Activated CD8-positive, alpha-beta memory T cell treated with anti-CD3 and anti-CD28 coated beads for 1 hour (primary cell): ENCODE data around the gene BABAM2.

Experiments used
- DNase-seq, 2 donors: peaks; one replicate each; pipeline ENCODE4 v3.0.0-alpha.2; 2020; ENCODE audit warnings: low read depth in 1 of 2; ENCODE audit errors: extremely low read depth in 1 of 2

Gene BABAM2

DNA sequence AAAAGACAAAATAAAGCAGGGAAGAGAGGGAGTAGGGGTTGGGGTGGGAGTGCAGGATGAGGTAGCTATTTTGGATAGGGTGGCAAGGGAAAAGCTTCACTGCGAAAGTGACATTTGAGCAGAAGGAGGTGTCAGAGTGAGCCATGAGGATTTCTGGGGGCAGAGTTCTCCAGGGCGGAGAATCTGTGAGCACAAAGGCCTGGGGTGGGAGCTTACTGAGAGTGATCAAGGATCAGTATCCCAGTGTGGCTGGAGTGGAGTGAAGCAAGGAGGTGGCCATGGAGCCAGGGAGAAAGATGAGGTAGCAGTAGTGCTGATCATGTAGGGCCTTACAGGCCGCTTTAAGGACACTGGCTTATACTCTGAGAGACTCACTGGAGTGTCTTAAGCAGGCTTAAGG is 291.3 kb downstream of the BABAM2 start:
- no peak for DNase-seq

DNA sequence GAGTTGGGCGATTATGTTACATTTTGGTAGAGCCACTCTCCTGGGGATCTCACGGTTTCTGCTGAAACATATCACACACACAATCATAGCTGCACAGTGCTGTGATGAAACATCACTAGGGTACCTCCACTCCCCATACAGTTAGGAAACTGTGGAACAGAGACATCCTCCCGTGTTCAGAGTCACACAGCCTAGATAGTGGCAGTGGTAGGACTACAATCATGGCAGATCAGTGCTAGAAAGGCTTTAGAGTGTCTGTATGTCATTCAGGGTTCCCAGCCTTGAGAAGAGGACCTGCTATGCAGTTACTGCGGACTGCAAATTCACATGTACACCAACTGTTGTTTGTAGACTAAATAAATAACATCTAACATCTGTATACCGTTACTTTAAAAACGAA is 291.8 kb downstream of the BABAM2 start:
- no peak for DNase-seq

DNA sequence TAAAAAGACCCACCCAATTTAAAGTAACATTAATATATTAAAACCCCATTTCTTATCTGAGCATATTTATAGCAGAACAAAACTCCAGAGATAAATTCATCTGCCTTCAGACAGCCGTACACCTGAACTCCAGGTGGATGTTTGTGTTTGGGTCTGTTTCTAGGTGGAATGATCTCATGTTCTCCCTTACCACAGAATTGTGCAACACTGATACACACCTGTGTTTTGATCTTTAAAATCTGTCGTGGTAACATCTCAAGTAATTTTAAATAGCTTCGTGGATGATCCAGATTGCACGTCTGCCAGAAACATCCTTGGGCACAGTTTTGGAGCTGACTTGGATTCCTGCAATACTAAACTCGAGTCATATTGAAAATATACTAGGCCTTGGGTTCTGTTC is 294.6 kb downstream of the BABAM2 start:
- DNase-seq, result no peak

DNA sequence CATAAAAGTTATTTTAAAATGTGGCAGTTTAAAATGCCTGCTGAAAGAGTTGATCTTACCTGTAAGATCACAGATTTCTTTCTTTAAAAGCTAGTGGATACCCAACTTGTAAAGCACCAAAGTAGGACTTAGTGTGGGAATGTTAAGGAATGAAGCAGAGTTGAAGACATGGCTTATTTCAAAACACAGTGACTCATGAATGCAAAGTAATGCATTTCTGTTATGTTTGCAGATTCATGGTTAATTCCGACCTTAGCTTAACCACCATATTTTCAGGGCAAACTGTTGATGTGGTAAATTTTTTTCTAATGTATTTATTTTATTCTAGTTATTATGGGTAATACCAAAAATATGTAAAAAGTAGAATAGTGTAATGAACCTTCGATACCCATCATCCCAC is 295.4 kb downstream of the BABAM2 start:
- DNase-seq, result no peak

DNA sequence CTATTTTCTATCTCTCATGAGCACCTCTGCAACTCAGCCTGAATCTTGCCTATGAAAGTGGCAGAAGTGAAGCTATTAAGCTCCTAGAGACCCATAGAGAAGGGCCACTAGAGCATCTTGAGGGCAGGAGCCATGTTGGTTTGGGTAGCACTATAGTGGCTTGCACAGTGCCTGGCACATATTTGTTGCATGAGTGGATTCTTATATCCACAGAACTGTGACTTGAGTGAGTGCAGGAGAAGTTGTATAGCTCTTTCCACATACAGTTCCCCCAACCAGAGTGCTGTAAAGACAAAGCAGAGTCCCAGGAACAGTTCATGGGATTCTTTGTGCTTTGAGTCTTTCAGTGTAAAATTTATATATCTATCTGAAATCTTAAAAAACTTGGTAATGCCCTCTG is 296.7 kb downstream of the BABAM2 start:
- no peak for DNase-seq

DNA sequence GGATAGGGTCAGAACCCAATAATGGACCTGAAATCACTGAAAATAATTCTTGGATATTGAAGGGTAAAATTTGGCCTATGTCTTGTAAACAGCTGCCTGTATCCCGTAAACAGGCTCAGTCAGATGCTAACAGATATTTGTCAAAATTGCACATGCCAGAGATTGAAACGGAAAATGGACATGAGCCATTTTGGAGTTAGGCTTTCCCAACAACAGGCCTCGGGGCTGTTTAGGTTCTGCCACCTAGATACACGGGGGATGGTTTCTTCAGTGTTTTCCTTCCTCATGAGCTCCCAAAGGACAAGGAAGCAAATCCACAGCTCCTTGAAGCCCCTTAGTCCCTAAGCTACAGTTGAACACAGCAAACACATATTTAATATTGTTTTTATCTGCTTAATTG is 297.9 kb downstream of the BABAM2 start:
- DNase-seq, result no peak

DNA sequence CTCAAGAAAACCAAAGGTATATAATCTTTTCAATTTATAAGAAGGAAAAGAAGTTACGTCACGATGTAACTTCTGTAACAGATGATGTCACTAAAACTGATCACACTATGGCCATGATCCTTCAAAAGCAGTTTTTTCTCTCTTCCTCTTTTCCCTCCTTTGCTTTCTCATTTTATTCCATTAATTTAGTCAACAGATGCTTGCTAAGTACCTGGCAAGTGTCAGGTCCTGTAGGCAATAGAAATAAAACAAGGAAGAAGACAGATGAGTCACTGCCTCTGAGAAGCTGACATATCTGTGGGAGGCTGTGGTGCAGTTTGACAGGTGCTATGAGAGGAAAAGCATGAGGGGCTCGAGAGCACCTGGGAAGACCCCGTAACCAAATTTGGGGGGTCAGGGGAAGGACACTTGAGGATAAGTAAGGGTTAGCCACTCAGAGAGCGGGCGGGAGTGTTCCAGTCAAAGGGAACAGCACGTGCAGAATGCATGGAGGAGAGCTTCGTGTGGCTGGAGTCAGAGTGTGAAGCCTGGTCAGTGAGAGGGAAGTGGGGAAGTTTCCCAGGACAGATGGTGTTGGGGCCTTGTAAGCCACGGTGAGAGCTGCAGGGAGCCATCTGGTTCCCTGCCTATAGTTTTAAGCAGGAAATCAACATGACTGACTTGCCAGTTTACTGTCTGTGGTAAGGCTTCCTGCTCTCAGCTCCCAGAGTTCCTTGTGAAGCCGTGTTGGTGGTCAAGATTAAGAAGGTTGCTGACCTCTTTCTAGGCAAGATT is 303.3 kb downstream of the BABAM2 start:
- DNase-seq, result no peak

DNA sequence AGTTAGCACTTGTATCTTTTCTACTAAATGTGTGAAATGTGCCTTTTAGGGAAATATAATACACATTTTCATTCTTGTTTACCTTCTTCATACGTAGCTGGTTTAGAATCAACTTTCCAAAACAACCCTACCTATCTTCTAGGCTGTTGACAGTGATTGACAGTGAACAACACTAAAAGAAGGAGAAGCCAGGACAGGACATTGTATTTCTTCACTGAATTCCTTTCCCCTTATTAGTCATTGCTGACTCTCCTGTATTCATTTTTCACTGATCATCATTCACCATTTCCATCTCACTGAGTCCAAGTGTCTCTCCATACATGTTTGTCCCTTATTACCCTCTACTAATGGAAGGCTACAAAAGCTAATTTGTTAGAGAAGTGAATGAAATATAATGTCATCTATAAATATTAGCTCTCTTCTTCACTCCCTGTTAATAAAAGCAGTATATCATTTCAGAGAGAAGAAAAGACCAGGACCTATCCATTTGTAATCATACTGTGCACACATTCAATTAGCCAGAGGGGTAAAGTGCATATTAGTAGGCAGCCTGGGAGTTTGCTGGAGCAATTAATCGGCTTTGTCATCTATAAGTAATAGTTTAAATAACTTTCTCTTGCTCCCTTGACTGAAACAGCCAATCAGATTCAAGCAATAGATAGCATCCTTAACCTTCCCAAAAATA is 309.6 kb downstream of the BABAM2 start:
- no peak for DNase-seq

DNA sequence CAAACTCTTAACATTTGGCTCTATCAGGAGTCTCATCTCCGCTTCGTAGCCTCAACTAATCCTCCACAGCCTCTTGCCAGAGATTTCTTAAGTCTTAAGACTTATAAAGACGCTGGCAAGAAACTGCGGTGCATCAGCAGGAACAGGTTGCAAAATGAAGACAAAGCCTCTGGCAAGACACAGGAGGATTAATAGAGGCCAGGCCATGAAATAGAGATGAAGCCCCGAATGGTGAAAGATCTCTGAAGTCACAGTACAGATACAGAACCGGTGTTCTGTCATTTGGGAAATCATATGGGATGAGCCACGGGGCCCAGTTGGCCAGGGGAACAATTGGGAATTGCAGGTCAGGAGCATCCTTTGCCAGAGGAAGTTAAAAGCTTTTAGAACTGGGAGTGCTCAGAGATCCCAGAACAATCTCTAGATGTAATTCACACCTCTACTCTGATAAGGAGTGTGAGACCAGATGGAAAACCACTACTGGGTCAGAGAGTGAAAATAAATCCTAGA is 311.2 kb downstream of the BABAM2 start:
- DNase-seq, result no peak

DNA sequence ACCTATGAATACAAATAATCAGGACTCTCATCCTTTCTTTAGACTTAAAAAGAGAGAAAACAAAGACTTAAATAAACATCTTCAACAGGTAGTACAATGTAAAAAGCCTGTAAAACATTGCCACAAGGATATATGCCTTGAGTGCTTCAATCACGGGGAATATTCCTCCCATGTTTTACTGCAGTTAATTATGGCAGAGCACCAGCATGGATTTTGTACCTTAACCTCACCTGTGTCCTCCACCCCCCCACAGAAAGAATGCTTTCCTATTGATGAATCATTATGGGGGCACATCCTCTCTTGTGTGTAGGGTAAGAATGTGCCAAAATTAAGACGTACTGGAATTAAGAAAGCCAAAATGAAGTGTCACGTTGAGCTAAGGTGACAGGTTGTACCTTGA is 312.2 kb downstream of the BABAM2 start:
- no peak for DNase-seq

DNA sequence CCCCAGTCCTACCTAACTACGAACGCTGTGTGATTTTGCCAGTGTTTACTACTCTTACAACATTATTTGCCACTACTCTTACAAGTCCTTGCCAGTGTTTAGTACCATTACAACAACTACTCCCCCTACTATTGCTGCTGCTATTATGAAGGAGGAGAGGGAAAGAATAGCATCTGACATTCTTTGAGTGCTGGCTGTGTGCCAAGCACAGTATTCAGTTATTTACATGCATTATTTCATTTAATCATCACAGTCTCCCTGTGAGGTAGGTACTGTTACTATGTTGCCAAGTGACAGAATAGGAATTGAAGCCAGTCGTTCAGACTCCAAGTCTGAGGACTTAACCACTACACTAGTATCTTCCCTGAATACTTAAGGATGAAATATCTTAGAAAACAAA is 316.2 kb downstream of the BABAM2 start:
- no peak for DNase-seq

DNA sequence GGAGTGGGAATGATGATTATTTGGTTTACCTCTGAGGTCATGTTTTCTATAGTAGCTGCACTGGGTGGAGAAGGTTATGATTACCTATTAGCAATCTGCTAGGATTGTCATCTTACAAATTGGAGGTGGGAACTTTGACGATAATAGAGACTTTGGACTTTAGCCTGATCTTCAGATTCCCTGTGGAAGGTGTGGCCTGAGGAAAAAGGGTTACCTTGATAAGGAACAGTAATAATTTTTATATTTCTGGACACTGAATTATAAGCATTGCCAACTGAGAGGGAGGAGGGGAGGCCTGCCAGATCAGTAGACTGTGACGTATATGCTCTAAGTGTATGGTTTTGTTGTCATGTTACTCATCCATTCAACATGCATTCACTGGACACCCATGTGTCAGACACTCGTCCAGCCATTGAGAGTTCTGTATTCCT is 318.7 kb downstream of the BABAM2 start:
- no peak for DNase-seq

DNA sequence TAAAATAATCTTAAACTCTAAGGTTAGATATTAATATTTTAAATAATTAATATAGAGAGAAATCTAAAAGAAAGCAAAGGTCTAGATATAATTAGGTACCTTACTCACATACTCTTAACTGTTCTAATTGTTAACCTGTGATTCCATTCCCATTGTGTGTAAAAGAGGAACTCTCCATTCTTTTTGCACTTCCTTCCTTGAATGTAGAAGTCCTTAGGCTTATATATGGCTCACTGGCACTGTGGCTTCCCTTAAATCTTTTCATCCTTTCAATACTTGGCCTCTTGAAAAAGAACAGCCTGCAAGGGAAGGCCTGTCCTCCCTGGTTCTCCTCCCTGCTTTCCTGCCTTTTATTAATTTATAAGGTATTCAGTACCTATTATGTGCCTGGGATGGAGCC is 319.3 kb downstream of the BABAM2 start:
- no peak for DNase-seq

DNA sequence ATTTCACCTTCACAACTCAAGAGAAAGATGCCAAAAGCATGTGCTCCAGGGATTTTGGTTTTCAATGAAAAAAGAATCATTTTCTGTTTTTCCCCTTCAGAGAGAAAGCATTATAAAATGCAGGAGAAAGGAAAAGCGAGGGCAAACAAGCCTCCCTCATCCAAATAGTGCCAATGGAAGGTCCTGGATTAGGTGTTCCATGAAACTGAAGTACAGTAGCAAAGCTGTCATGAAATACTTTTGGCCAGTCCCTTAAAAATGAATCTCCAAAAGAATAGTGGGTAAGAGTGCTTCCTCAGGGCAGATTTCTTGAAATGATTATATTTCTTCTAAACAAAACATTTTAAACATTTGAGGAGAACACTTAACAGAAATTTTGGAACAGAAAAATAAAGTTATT is 320.0 kb downstream of the BABAM2 start:
- DNase-seq, result no peak

DNA sequence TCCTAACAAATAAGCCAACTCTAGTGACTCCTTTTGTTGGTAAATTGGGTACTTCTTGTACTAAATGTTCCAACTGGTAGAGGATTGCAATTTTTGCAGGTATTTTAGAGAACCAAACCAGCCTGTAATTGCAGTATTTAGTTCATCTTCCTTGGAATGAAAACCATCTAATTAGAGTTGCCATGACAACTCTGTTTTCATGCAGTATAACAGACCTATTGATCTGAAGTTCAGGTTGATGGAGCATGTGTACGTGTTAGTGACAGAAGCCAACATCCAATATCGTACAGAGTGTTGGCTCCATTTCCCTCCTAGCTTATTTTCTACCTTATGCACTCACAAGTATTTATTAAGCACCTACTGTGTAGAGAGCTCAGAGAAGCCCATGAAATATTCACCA is 325.8 kb downstream of the BABAM2 start:
- no peak for DNase-seq

DNA sequence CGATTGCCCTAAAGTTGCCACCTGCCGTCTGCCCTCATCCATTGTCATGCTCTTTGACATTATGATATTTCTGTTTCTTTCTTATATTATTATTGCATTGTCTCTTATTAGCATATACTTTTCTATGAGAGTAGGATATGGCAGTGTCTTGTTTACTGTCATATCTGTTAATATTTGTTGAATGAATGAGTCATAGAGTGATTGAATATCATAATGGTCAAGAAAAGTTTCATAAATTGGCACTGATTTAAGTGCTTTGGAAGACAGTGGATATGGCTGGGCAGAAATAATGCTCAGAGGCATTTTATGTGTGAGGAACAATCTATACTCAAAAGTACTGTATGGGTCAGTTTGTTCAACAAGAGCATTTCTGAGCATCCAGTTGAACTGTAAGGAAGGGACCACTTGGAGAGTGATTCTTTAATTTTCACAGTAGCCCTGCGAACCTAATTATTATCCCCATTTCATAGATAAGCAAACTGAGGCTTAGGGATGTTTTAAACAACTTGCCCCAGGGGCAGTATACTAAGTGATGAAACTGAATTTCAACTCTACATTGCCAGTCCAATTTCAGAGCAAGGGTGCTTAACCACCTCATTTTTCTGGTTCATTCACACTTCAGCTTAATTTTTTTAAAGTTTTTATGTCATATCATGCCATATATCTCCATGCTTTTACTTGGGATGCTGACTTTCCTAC is 326.7 kb downstream of the BABAM2 start:
- no peak for DNase-seq

DNA sequence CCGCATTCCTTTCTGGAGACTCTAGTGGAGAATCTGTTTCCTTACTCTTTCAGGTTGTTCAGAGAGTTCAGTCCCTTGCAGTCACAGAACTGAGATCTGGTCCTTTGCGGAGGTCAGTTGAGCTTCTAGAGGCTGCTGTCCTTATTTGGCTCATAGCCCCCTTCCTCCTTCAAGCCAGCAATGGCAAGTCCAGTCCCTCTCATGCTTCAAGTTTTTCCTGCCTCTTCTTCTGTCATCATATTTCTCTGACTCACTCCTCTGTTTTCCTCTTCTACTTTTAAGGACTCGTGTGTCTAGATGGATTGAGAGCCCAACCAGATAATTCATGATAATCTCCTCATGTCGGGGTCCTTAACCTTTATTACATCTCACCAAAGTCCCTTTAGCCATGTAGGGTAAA is 328.6 kb downstream of the BABAM2 start:
- no peak for DNase-seq

DNA sequence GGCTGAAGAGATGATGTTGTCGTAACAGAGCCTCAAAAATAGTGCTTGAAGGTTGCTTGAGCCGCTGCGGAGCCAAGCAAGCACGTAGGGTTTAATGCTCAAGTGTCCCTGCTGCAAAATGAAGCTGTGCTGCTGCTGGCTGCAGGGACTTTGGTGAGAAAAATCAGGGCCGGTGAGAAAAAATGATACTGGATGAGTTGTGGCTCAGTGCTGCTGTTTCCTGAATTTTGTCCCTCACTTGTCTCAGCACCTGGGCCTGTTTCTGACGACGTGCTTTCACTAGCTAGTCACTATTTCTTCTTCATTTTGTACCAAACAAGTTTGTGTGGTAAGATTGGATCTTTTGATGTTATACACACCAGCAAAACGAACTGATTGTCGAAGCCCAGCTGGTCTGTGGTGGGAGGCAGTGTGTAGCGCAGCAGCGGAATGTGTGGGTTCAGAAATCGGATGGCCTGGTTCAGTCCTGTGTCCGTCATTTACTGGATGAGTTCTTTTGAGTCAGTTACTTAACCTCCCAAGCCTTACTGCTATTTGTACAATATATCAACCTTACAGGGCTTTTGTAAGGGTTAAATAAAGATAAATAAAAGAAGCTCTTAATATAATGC is 329.3 kb downstream of the BABAM2 start:
- DNase-seq, result no peak

DNA sequence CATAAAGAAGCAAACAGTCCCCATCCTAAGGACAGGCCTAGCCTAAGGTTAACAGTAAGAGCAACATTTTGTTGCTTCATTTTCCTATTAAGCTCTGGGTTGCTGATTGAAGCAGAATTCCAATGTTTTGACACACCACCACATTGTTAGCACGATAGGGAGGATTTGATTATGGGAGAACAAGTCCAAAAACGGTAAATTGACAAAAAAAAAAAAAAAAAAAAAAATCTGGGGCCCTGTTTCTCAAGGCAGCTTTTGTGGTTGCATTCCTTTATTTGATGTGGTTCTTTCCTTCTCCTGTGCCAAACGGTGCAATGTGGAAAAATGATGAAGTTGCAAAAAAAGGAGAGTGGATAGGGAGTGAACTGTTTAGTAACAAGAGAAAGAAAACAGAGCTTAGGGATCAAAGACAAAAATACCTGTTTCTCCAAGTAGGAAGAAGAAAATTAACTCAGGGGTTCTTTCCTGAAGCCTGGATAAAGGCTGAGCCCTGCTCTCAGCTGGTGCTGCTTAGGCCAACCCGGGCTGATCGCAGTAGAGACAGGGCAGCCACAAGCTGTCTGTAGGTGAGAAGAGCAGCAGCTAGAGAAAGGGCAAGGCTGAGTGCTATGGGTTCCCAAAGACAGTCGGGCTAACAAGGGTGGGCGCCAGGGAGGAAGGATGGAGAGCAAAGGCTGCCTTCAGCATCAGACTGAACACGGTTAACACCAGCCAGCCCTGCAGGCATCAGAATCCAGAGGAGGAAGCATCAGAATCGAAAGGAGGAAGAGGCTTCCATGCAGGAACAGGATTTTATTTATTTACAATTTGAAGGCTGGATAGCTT is 334.3 kb downstream of the BABAM2 start:
- no peak for DNase-seq

DNA sequence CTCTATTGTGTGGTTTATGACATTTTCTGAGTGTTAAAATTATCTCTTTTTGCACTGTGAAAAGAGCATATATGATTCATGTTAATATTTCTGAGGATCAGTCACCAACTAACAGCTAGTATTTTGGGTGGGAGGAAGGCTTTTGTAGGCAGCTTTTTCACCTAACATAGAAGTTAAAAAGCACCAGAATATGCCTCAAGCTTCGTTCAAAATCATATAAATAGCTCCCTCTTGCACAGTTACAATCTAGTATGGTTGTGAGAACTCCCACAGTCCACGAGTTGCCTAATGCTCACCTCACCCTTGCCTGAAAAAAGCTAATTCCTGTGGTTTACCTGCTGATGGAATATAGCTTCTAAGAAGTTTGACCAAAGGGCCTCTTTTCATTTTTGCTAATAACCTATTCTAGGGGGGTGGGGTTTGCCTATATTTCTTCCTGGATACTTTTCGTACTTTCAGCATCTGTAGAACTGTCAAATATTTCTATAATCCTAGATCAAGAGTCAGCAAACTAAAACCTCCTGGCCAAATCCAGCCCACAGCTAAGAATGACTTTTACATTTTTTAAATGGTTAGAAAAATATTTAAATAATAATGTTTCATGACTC is 335.0 kb downstream of the BABAM2 start:
- DNase-seq, result no peak
